HEK293 (cell line): ENCODE data around the gene CDH22.

Source experiments
- CTCF ChIA-PET: fragments of 350-600 bp; formaldehyde crosslinking; extraction: SDS; loops from one replicate; lab custom pipeline; 2021; ENCODE audit warnings: antibody characterized with exemption; lab: Yijun Ruan, JAX
- POLR2A ChIA-PET: fragments of 300-600 bp; formaldehyde crosslinking; extraction: SDS; loops from one replicate; lab custom pipeline; 2020; ENCODE audit warnings: antibody characterized with exemption, inconsistent platforms; lab: Yijun Ruan, JAX
- H3K27ac ChIP-seq: fragments of 200-500 bp; sonication (Bioruptor generic); 2 replicates; pipeline ENCODE4 v1.5.1; 2014; ENCODE audit warnings: low read depth, low read length, control low read depth, inconsistent platforms; ENCODE audit errors: extremely low read depth
- H3K36me3 ChIP-seq, 2 experiments: fragments of 200-500 bp in 1 of 2; sonication (Bioruptor generic) in 1 of 2; 1 replicate in 1 of 2; 2 replicates in 1 of 2; pipeline ENCODE4 v1.5.1; 2014 to 2017; ENCODE audit warnings: inconsistent platforms in 2 of 2, low read length in 2 of 2; ENCODE audit not compliant: control insufficient read depth in 2 of 2, insufficient read depth in 1 of 2
- H3K4me1 ChIP-seq: fragments of 200-500 bp; sonication (Bioruptor generic); 2 replicates; pipeline ENCODE4 v1.5.1; 2014; ENCODE audit warnings: mild to moderate bottlenecking, low read length, inconsistent platforms; ENCODE audit not compliant: control insufficient read depth, insufficient read depth
- H3K4me3 ChIP-seq: 2 replicates; pipeline ENCODE4 v1.5.1; 2011; ENCODE audit warnings: low read depth, mild to moderate bottlenecking, control low read depth, low read length, moderate library complexity
- H3K9me3 ChIP-seq: fragments of 200-500 bp; sonication (Bioruptor generic); 2 replicates; pipeline ENCODE4 v1.5.1; 2014; ENCODE audit warnings: low read depth, low read length, inconsistent platforms; ENCODE audit not compliant: control insufficient read depth, insufficient read depth
- BCL11B ChIP-seq: fragments of 450-650 bp; formaldehyde crosslinking; IDR thresholded peaks from 2 replicates; pipeline ENCODE4 v1.5.1; 2016; ENCODE audit warnings: low read depth, missing biosample characterization, missing genetic modification characterization
- KLF7 ChIP-seq: fragments of 450-650 bp; formaldehyde crosslinking; IDR thresholded peaks from 2 replicates; pipeline ENCODE4 v1.5.1; 2016; ENCODE audit warnings: missing biosample characterization, missing genetic modification characterization, borderline replicate concordance
- MZF1 ChIP-seq: fragments of 450-650 bp; formaldehyde crosslinking; IDR thresholded peaks from 2 replicates; pipeline ENCODE4 v1.5.1; 2017; ENCODE audit warnings: missing biosample characterization, missing genetic modification characterization, borderline replicate concordance
- SP7 ChIP-seq: fragments of 450-650 bp; formaldehyde crosslinking; IDR thresholded peaks from 2 replicates; pipeline ENCODE4 v1.5.1; 2016; ENCODE audit warnings: missing biosample characterization, missing genetic modification characterization
- TSHZ1 ChIP-seq: fragments of 450-650 bp; formaldehyde crosslinking; IDR thresholded peaks from 2 replicates; pipeline ENCODE4 v1.5.1; 2016; ENCODE audit warnings: missing biosample characterization, missing genetic modification characterization, borderline replicate concordance
- ZFHX2 ChIP-seq: fragments of 450-650 bp; formaldehyde crosslinking; conservative IDR thresholded peaks from 2 replicates; pipeline ENCODE4 v1.5.1; 2016; ENCODE audit warnings: missing biosample characterization, missing genetic modification characterization
- ZNF121 ChIP-seq: fragments of 450-650 bp; formaldehyde crosslinking; IDR thresholded peaks from 2 replicates; pipeline ENCODE4 v1.5.1; 2016; ENCODE audit warnings: missing biosample characterization, missing genetic modification characterization
- ZNF302 ChIP-seq: fragments of 450-650 bp; formaldehyde crosslinking; IDR thresholded peaks from 2 replicates; pipeline ENCODE4 v1.5.1; 2016; ENCODE audit warnings: missing biosample characterization, missing genetic modification characterization, low read depth
- ZNF398 ChIP-seq: fragments of 450-650 bp; formaldehyde crosslinking; IDR thresholded peaks from 2 replicates; pipeline ENCODE4 v1.5.1; 2017; ENCODE audit warnings: missing biosample characterization, missing genetic modification characterization
- ZNF416 ChIP-seq: fragments of 450-650 bp; formaldehyde crosslinking; IDR thresholded peaks from 2 replicates; pipeline ENCODE4 v1.5.1; 2016; ENCODE audit warnings: missing biosample characterization, missing genetic modification characterization
- ZNF473 ChIP-seq: fragments of 450-650 bp; formaldehyde crosslinking; IDR thresholded peaks from 2 replicates; pipeline ENCODE4 v1.5.1; 2017; ENCODE audit warnings: missing biosample characterization, missing genetic modification characterization
- ZNF610 ChIP-seq: fragments of 450-650 bp; formaldehyde crosslinking; IDR thresholded peaks from 2 replicates; pipeline ENCODE4 v1.5.1; 2016; ENCODE audit warnings: missing biosample characterization, missing genetic modification characterization, borderline replicate concordance
- ZNF629 ChIP-seq: fragments of 450-650 bp; formaldehyde crosslinking; IDR thresholded peaks from 2 replicates; pipeline ENCODE4 v1.5.1; 2017; ENCODE audit warnings: missing biosample characterization, missing genetic modification characterization
- ZNF701 ChIP-seq: fragments of 450-650 bp; formaldehyde crosslinking; IDR thresholded peaks from 2 replicates; pipeline ENCODE4 v1.5.1; 2016; ENCODE audit warnings: missing biosample characterization, missing genetic modification characterization
- ZNF792 ChIP-seq: fragments of 450-650 bp; formaldehyde crosslinking; IDR thresholded peaks from 2 replicates; pipeline ENCODE4 v1.5.1; 2016; ENCODE audit warnings: missing biosample characterization, missing genetic modification characterization
- TF ChIP-seq, protein P1 (sequence below): fragments of 450-650 bp; formaldehyde crosslinking; optimal IDR thresholded peaks from 2 replicates; pipeline ENCODE3; 2016; ENCODE audit warnings: missing biosample characterization, mild to moderate bottlenecking, missing genetic modification characterization
- TF ChIP-seq, protein P2 (sequence below): fragments of 450-650 bp; formaldehyde crosslinking; IDR thresholded peaks from 2 replicates; pipeline ENCODE4 v1.5.1; 2016; ENCODE audit warnings: missing biosample characterization, missing genetic modification characterization

The CDH22 gene

GRCh38 chr20:46164254-46164653 is 144.0 kb downstream of the CDH22 start:
- H3K36me3 ChIP-seq: no peaks in the 10 kb centered on the region
- no peaks in the 10 kb centered on the region for H3K4me1 ChIP-seq
- H3K27ac ChIP-seq: no peak overlapping the region
- POLR2A ChIA-PET: no interaction called here
- H3K4me3 ChIP-seq: no peak overlapping the region
- 0 out of 2 replicates have a peak, but pooled peaks have one; percentile 20 for TF ChIP-seq ZFHX2 (tag by site-specific recombination)
- TF ChIP-seq ZNF792 (tag by site-specific recombination): no peak
- TF ChIP-seq, all 188 proteins: peak for 1
- H3K9me3 ChIP-seq: no peaks in the 10 kb centered on the region
- CTCF ChIA-PET: interaction anchor here (0.6 kb wide), 1 partner anchor 8 kb away, joined by 3 read pairs; no protein-coding TSS in a partner anchor

- Histone ChIP-seq H3K36me3 (no peaks in the 10 kb centered on the region), H3K27ac (no peak overlapping the region)
- POLR2A ChIA-PET: no interaction called here
- TF ChIP-seq ZNF121 (tag by site-specific recombination): no peak
- no peak for TF ChIP-seq ZNF473
- no peak for TF ChIP-seq ZNF416 (tag by site-specific recombination)
- TF ChIP-seq, protein P1, sequence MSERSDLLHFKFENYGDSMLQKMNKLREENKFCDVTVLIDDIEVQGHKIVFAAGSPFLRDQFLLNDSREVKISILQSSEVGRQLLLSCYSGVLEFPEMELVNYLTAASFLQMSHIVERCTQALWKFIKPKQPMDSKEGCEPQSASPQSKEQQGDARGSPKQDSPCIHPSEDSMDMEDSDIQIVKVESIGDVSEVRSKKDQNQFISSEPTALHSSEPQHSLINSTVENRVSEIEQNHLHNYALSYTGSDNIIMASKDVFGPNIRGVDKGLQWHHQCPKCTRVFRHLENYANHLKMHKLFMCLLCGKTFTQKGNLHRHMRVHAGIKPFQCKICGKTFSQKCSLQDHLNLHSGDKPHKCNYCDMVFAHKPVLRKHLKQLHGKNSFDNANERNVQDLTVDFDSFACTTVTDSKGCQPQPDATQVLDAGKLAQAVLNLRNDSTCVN (tag by site-specific recombination): no peak
- no peak for TF ChIP-seq MZF1 (tag by site-specific recombination)
- TF ChIP-seq ZNF302: no peak
- TF ChIP-seq, protein P2, sequence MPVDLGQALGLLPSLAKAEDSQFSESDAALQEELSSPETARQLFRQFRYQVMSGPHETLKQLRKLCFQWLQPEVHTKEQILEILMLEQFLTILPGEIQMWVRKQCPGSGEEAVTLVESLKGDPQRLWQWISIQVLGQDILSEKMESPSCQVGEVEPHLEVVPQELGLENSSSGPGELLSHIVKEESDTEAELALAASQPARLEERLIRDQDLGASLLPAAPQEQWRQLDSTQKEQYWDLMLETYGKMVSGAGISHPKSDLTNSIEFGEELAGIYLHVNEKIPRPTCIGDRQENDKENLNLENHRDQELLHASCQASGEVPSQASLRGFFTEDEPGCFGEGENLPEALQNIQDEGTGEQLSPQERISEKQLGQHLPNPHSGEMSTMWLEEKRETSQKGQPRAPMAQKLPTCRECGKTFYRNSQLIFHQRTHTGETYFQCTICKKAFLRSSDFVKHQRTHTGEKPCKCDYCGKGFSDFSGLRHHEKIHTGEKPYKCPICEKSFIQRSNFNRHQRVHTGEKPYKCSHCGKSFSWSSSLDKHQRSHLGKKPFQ (tag by site-specific recombination): no peak
- TF ChIP-seq BCL11B (tag by site-specific recombination): no peak
- no peak for TF ChIP-seq KLF7 (tag by site-specific recombination)
- TF ChIP-seq ZNF629 (tag by site-specific recombination): no peak
- TF ChIP-seq ZNF610 (tag by site-specific recombination): no peak
- no peak for TF ChIP-seq SP7 (tag by site-specific recombination)
- TF ChIP-seq ZNF398 (tag by site-specific recombination): no peak
- TF ChIP-seq TSHZ1 (tag by site-specific recombination): no peak
- no peak for TF ChIP-seq ZNF701
- TF ChIP-seq, all 188 proteins: peak for 0
- Histone ChIP-seq H3K4me3 (no peak overlapping the region), H3K4me1 (no peaks in the 10 kb centered on the region), H3K9me3 (no peaks in the 10 kb centered on the region)
- CTCF ChIA-PET: interaction anchor here (0.6 to 2.0 kb wide), 3 partner anchors 10 to 34 kb away, joined by 3 to 21 read pairs (median 7); no protein-coding TSS in a partner anchor
Observed at GRCh38 chr20:46161921-46162320, 146.4 kb downstream of the CDH22 start.
